Hematopoietic multipotent progenitor cell treated with erythropoietin and hydrocortisone succinate and interleukin-3 and kit ligand, for 6 days (in vitro differentiated cells): Measurements from ENCODE around the gene ZNF22.
A peak's percentile ranks its signal among the peaks of the same experiment; 100 is the strongest.

Experiments used
- DNase-seq: peaks from one replicate; pipeline ENCODE4 v3.0.0-alpha.2; 2015

The ZNF22 gene

GRCh38 chr10:44965651-44966097, 35.0 kb upstream of the ZNF22 start:
- no peak for DNase-seq

- no peak for DNase-seq
Observed at GRCh38 chr10:44966129-44966815, 34.5 kb upstream of the ZNF22 start.

- no peak for DNase-seq
Observed at GRCh38 chr10:44966816-44967509, 33.8 kb upstream of the ZNF22 start.

- DNase-seq = no peak
Observed at GRCh38 chr10:44967616-44968015, 33.1 kb upstream of the ZNF22 start.

GRCh38 chr10:44968091-44968490, 32.6 kb upstream of the ZNF22 start:
- DNase-seq = peak; percentile 64

GRCh38 chr10:44968500-44969400, 32.0 kb upstream of the ZNF22 start:
- DNase-seq = peak; percentile 38

GRCh38 chr10:44969854-44970253, 30.9 kb upstream of the ZNF22 start:
- DNase-seq = no peak

- no peak for DNase-seq
Observed at GRCh38 chr10:44970812-44971395, 29.8 kb upstream of the ZNF22 start.

GRCh38 chr10:44971434-44971833, 29.3 kb upstream of the ZNF22 start:
- no peak for DNase-seq

- no peak for DNase-seq
Observed at GRCh38 chr10:44971935-44972757, 28.6 kb upstream of the ZNF22 start.

GRCh38 chr10:44972874-44973306, 27.8 kb upstream of the ZNF22 start:
- DNase-seq = no peak

- DNase-seq = no peak
Observed at GRCh38 chr10:44973323-44974081, 27.2 kb upstream of the ZNF22 start.

GRCh38 chr10:44974082-44974627, 26.6 kb upstream of the ZNF22 start:
- DNase-seq = no peak

GRCh38 chr10:44974628-44975430, 25.9 kb upstream of the ZNF22 start:
- DNase-seq = peak; percentile 73

- no peak for DNase-seq
Observed at GRCh38 chr10:44975431-44976331, 25.0 kb upstream of the ZNF22 start.

GRCh38 chr10:44976352-44977198, 24.1 kb upstream of the ZNF22 start:
- DNase-seq = no peak

- no peak for DNase-seq
Observed at GRCh38 chr10:44977287-44978212, 23.2 kb upstream of the ZNF22 start.
